ENCODE results near the gene CASKIN2. TPM values are rescaled to one million over a fixed set of nuclear protein-coding genes. Genes with fewer than 3 reads are reported as not detected.

CASKIN2 gene
- total and polyA plus RNA-seq, 4 donors = 2.3 to 12.1 (median 8.6) TPM

DNA sequence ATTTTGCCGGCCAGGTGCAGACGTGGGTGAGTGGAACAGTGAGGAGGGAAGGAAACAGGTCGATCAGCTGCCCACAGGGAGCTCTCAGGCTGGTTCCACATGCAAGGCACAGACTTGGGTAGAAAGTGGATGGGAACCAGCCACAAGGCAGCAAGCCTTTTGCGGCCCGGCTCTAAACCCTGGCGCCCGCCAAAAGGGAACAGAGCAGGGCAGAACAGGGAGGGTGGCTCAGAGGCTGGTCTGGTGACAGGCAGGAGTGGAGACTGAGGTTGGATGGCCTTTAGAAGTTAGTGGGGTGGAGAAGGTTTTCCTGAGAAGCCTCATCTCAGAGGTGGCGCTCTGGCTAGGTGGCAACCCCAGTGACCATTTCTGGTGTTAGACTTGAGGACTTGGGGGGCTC is 20.5 kb upstream of the CASKIN2 start:
- DNase-seq (ENCODE audit: low spot score) = no peak
- no peaks in the 10 kb centered on the region for H3K27me3 ChIP-seq (ENCODE audit: control insufficient read depth in 4 of 4, insufficient read depth in 4 of 4, low read length in 3 of 4)
- no peak overlapping the region for H3K9ac ChIP-seq (ENCODE audit: low read depth in 1 of 2, low read length in 2 of 2)
- no peak overlapping the region for H3K4me3 ChIP-seq (ENCODE audit: low read depth in 1 of 3, low read length in 3 of 3)
- TF ChIP-seq, protein P1, sequence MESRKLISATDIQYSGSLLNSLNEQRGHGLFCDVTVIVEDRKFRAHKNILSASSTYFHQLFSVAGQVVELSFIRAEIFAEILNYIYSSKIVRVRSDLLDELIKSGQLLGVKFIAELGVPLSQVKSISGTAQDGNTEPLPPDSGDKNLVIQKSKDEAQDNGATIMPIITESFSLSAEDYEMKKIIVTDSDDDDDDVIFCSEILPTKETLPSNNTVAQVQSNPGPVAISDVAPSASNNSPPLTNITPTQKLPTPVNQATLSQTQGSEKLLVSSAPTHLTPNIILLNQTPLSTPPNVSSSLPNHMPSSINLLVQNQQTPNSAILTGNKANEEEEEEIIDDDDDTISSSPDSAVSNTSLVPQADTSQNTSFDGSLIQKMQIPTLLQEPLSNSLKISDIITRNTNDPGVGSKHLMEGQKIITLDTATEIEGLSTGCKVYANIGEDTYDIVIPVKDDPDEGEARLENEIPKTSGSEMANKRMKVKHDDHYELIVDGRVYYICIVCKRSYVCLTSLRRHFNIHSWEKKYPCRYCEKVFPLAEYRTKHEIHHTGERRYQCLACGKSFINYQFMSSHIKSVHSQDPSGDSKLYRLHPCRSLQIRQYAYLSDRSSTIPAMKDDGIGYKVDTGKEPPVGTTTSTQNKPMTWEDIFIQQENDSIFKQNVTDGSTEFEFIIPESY (IDR thresholded peaks at IDR 0.05) = no peak
- TF ChIP-seq JUND (IDR thresholded peaks at IDR 0.05) (no peak), NR2F2 (IDR thresholded peaks at IDR 0.05) (no peak), TAF1 (conservative IDR thresholded peaks at IDR 0.05) (no peak), FOXA1 (IDR thresholded peaks at IDR 0.05) (no peak), YY1 (IDR thresholded peaks at IDR 0.05) (no peak), GABPA (IDR thresholded peaks at IDR 0.05 in 1 of 2, conservative IDR thresholded peaks at IDR 0.05 in 1 of 2) (no peak), SP1 (IDR thresholded peaks at IDR 0.05) (no peak), RXRA (IDR thresholded peaks at IDR 0.05) (no peak), FOXA2 (IDR thresholded peaks at IDR 0.05) (no peak), RAD21 (IDR thresholded peaks at IDR 0.05) (no peak), HNF4A (conservative IDR thresholded peaks at IDR 0.05) (no peak), HNF4G (IDR thresholded peaks at IDR 0.05) (no peak), EGR1 (IDR thresholded peaks at IDR 0.05; ENCODE audit: low read depth in 2 of 2) (no peak)
- TF ChIP-seq, protein P2, sequence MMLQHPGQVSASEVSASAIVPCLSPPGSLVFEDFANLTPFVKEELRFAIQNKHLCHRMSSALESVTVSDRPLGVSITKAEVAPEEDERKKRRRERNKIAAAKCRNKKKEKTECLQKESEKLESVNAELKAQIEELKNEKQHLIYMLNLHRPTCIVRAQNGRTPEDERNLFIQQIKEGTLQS (IDR thresholded peaks at IDR 0.05) = no peak
- TF ChIP-seq, protein P3, sequence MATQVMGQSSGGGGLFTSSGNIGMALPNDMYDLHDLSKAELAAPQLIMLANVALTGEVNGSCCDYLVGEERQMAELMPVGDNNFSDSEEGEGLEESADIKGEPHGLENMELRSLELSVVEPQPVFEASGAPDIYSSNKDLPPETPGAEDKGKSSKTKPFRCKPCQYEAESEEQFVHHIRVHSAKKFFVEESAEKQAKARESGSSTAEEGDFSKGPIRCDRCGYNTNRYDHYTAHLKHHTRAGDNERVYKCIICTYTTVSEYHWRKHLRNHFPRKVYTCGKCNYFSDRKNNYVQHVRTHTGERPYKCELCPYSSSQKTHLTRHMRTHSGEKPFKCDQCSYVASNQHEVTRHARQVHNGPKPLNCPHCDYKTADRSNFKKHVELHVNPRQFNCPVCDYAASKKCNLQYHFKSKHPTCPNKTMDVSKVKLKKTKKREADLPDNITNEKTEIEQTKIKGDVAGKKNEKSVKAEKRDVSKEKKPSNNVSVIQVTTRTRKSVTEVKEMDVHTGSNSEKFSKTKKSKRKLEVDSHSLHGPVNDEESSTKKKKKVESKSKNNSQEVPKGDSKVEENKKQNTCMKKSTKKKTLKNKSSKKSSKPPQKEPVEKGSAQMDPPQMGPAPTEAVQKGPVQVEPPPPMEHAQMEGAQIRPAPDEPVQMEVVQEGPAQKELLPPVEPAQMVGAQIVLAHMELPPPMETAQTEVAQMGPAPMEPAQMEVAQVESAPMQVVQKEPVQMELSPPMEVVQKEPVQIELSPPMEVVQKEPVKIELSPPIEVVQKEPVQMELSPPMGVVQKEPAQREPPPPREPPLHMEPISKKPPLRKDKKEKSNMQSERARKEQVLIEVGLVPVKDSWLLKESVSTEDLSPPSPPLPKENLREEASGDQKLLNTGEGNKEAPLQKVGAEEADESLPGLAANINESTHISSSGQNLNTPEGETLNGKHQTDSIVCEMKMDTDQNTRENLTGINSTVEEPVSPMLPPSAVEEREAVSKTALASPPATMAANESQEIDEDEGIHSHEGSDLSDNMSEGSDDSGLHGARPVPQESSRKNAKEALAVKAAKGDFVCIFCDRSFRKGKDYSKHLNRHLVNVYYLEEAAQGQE (IDR thresholded peaks at IDR 0.05) = no peak
- TF ChIP-seq, protein P4, sequence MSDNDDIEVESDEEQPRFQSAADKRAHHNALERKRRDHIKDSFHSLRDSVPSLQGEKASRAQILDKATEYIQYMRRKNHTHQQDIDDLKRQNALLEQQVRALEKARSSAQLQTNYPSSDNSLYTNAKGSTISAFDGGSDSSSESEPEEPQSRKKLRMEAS (IDR thresholded peaks at IDR 0.05) = no peak
- TF ChIP-seq, protein P5, sequence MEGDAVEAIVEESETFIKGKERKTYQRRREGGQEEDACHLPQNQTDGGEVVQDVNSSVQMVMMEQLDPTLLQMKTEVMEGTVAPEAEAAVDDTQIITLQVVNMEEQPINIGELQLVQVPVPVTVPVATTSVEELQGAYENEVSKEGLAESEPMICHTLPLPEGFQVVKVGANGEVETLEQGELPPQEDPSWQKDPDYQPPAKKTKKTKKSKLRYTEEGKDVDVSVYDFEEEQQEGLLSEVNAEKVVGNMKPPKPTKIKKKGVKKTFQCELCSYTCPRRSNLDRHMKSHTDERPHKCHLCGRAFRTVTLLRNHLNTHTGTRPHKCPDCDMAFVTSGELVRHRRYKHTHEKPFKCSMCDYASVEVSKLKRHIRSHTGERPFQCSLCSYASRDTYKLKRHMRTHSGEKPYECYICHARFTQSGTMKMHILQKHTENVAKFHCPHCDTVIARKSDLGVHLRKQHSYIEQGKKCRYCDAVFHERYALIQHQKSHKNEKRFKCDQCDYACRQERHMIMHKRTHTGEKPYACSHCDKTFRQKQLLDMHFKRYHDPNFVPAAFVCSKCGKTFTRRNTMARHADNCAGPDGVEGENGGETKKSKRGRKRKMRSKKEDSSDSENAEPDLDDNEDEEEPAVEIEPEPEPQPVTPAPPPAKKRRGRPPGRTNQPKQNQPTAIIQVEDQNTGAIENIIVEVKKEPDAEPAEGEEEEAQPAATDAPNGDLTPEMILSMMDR (IDR thresholded peaks at IDR 0.05; ENCODE audit: low read depth, low read length, missing input control) = no peak
- peaks cover 3 to 26% (median 16%) of the 10 kb centered on the region in 4 donors for H3K4me1 ChIP-seq (ENCODE audit: control insufficient read depth in 4 of 4, insufficient read depth in 4 of 4, low read length in 3 of 4)
- H3K36me3 ChIP-seq (ENCODE audit: control insufficient read depth in 4 of 4, insufficient read depth in 3 of 4, low read depth in 1 of 4, low read length in 3 of 4) = peaks cover 0 to 10% (median 3%) of the 10 kb centered on the region in 4 donors
- no peaks in the 10 kb centered on the region for H3K9me3 ChIP-seq (ENCODE audit: control insufficient read depth in 4 of 4, low read length in 3 of 4)
- 92% methylated on average over 8 of the region's 8 CpGs for WGBS
- no peak overlapping the region for H3K27ac ChIP-seq (ENCODE audit: low read depth in 1 of 2, low read length in 2 of 2)

All from liver (tissue), 9 donors.